ENCODE data around the gene C13orf46. TPM values are rescaled to one million over a fixed set of nuclear protein-coding genes. Genes with fewer than 3 reads are reported as not detected.

The C13orf46 gene
- total and polyA plus RNA-seq, 4 donors, result 1.1 to 11.3 (median 6.4) TPM

- peaks cover 0 to 37% (median 4%) of the 10 kb centered on the region in 4 donors for H3K36me3 ChIP-seq (ENCODE audit: control insufficient read depth in 4 of 4, insufficient read depth in 4 of 4, low read length in 4 of 4)
- DNase-seq, result no peak
These were observed 25.7 kb upstream of the C13orf46 start for GRCh38 chr13:113999618-113999910.

GRCh38 chr13:113998781-113999617 lies 25.1 kb upstream of the C13orf46 start:
- ATAC-seq (ENCODE audit: insufficient read depth, low FRiP score) (no peak), DNase-seq (no peak)
- H3K27ac ChIP-seq (ENCODE audit: low read depth in 1 of 2, low read length in 1 of 2), result peak overlapping the region; percentile 13 to 57
- H3K9me3 ChIP-seq (ENCODE audit: control insufficient read depth in 4 of 4, insufficient read depth in 3 of 4, low read length in 3 of 4), result no peaks in the 10 kb centered on the region
- no peaks in the 10 kb centered on the region for H3K27me3 ChIP-seq (ENCODE audit: control insufficient read depth in 3 of 3, insufficient read depth in 3 of 3, low read length in 2 of 3)
- TF ChIP-seq CTCF (IDR thresholded peaks at IDR 0.05; ENCODE audit: control extremely low read depth, extremely low read depth), result no peak
- H3K36me3 ChIP-seq (ENCODE audit: control insufficient read depth in 4 of 4, insufficient read depth in 4 of 4, low read length in 4 of 4), result peaks cover 0 to 34% (median 4%) of the 10 kb centered on the region in 4 donors
- H3K4me1 ChIP-seq (ENCODE audit: control insufficient read depth in 5 of 5, insufficient read depth in 5 of 5, low read length in 5 of 5), result peaks cover 0 to 12% (median 4%) of the 10 kb centered on the region in 5 donors
- H3K4me3 ChIP-seq, result no peak overlapping the region
- WGBS, 2 donors, result 80 to 88% methylated on average over 42 of the region's 42 CpGs
- H3K9ac ChIP-seq (ENCODE audit: insufficient read depth in 1 of 2, low read length in 2 of 2), result no peak overlapping the region

More at GRCh38 chr13:113999618-113999910, 25.7 kb upstream of the C13orf46 start:
- H3K27ac ChIP-seq (ENCODE audit: low read depth in 1 of 2, low read length in 1 of 2), result no peak overlapping the region
- no peaks in the 10 kb centered on the region for H3K9me3 ChIP-seq (ENCODE audit: control insufficient read depth in 4 of 4, insufficient read depth in 3 of 4, low read length in 3 of 4)
- no peak overlapping the region for H3K4me3 ChIP-seq
- H3K9ac ChIP-seq (ENCODE audit: insufficient read depth in 1 of 2, low read length in 2 of 2), result no peak overlapping the region
- no peaks in the 10 kb centered on the region for H3K27me3 ChIP-seq (ENCODE audit: control insufficient read depth in 3 of 3, insufficient read depth in 3 of 3, low read length in 2 of 3)
- no peak for TF ChIP-seq CTCF (IDR thresholded peaks at IDR 0.05; ENCODE audit: control extremely low read depth, extremely low read depth)
- ATAC-seq (ENCODE audit: insufficient read depth, low FRiP score), result no peak
- peaks cover 0 to 12% (median 4%) of the 10 kb centered on the region in 5 donors for H3K4me1 ChIP-seq (ENCODE audit: control insufficient read depth in 5 of 5, insufficient read depth in 5 of 5, low read length in 5 of 5)
- WGBS, 2 donors, result 86 to 88% methylated on average over 8 to 10 of the region's 10 CpGs

- no peaks in the 10 kb centered on the region for H3K27me3 ChIP-seq (ENCODE audit: control insufficient read depth in 3 of 3, insufficient read depth in 3 of 3, low read length in 2 of 3)
- WGBS, 2 donors, result 71 to 89% methylated on average over 29 of the region's 29 CpGs
- no peak overlapping the region for H3K4me3 ChIP-seq
- no peak overlapping the region for H3K9ac ChIP-seq (ENCODE audit: insufficient read depth in 1 of 2, low read length in 2 of 2)
- no peaks in the 10 kb centered on the region for H3K9me3 ChIP-seq (ENCODE audit: control insufficient read depth in 4 of 4, insufficient read depth in 3 of 4, low read length in 3 of 4)
- peaks cover 0 to 12% (median 4%) of the 10 kb centered on the region in 5 donors for H3K4me1 ChIP-seq (ENCODE audit: control insufficient read depth in 5 of 5, insufficient read depth in 5 of 5, low read length in 5 of 5)
- DNase-seq (peak; percentile 81 to 88 (median 88)), ATAC-seq (ENCODE audit: insufficient read depth, low FRiP score) (peak; percentile 16)
- TF ChIP-seq CTCF (IDR thresholded peaks at IDR 0.05; ENCODE audit: control extremely low read depth, extremely low read depth), result no peak
- H3K27ac ChIP-seq (ENCODE audit: low read depth in 1 of 2, low read length in 1 of 2), result peak overlapping the region in 1 of 2 donors; percentile 57
- peaks cover 0 to 34% (median 4%) of the 10 kb centered on the region in 4 donors for H3K36me3 ChIP-seq (ENCODE audit: control insufficient read depth in 4 of 4, insufficient read depth in 4 of 4, low read length in 4 of 4)
These were observed 24.2 kb upstream of the C13orf46 start for GRCh38 chr13:113997845-113998751.

Measured in lung (tissue), 12 donors.